HG03097 (cell line): ENCODE measurements around the gene SUDS3.
"Not testable (repeated sequence)": the region's sequence is repeated elsewhere in the genome, so short reads cannot be mapped to it uniquely, and the experiment has no call there.

ENCODE experiments used
- ATAC-seq: cut with Tn5 transposase; IDR thresholded peaks from one replicate; pipeline ENCODE4 v1.9.1; 2021; ENCODE audit not compliant: unreplicated experiment, low FRiP score

Gene SUDS3

GRCh38 chr12:118376089-118377020, at the start of gene SUDS3:
SUDS3 (plus strand) TSS chr12:118376555; CDS start chr12:118376692, 137 bp downstream.
- peak; percentile 34 for ATAC-seq

- no peak for ATAC-seq
Observed at GRCh38 chr12:118326991-118327390, 49.4 kb upstream of the SUDS3 start.

GRCh38 chr12:118327391-118327790, 49.0 kb upstream of the SUDS3 start:
- ATAC-seq: no peak

- no peak for ATAC-seq
Observed at GRCh38 chr12:118328486-118329330, 47.6 kb upstream of the SUDS3 start.

GRCh38 chr12:118330421-118331018, 45.8 kb upstream of the SUDS3 start:
- no peak for ATAC-seq

GRCh38 chr12:118332511-118332910, 43.8 kb upstream of the SUDS3 start:
- no peak for ATAC-seq

- no peak for ATAC-seq
Observed at GRCh38 chr12:118334241-118334640, 42.1 kb upstream of the SUDS3 start.

- no peak for ATAC-seq
Observed at GRCh38 chr12:118334939-118335567, 41.3 kb upstream of the SUDS3 start.

- no peak for ATAC-seq
Observed at GRCh38 chr12:118336123-118336522, 40.2 kb upstream of the SUDS3 start.

- no peak for ATAC-seq
Observed at GRCh38 chr12:118337194-118337838, 39.0 kb upstream of the SUDS3 start.

GRCh38 chr12:118342090-118342489, 34.3 kb upstream of the SUDS3 start:
- ATAC-seq: no peak

- no peak for ATAC-seq
Observed at GRCh38 chr12:118344829-118345228, 31.5 kb upstream of the SUDS3 start.

GRCh38 chr12:118345355-118345754, 31.0 kb upstream of the SUDS3 start:
- ATAC-seq: no peak

- peak; percentile 56 for ATAC-seq
Observed at GRCh38 chr12:118346895-118347294, 29.5 kb upstream of the SUDS3 start.

GRCh38 chr12:118347916-118348315, 28.4 kb upstream of the SUDS3 start:
- ATAC-seq: no peak

- ATAC-seq: no peak
Observed at GRCh38 chr12:118350908-118351559, 25.3 kb upstream of the SUDS3 start.

- ATAC-seq: no peak
Observed at GRCh38 chr12:118353721-118354120, 22.6 kb upstream of the SUDS3 start.

GRCh38 chr12:118354503-118354902, 21.9 kb upstream of the SUDS3 start:
- not testable (repeated sequence) for ATAC-seq

- no peak for ATAC-seq
Observed at GRCh38 chr12:118354903-118355302, 21.5 kb upstream of the SUDS3 start.
